Stimulated activated CD4-positive, alpha-beta T cell treated with anti-CD3 and anti-CD28 coated beads, Interleukin-4, amount 100 ng/mL, for 1 hour (primary cell): ENCODE measurements around the gene SRM.
A peak's percentile ranks its signal among the peaks of the same experiment; 100 is the strongest.
"Not testable (repeated sequence)": the region's sequence is repeated elsewhere in the genome, so short reads cannot be mapped to it uniquely, and the experiment has no call there.

Experiments used
- DNase-seq: peaks from one replicate; pipeline ENCODE4 v3.0.0-alpha.2; 2020

Gene SRM

DNA sequence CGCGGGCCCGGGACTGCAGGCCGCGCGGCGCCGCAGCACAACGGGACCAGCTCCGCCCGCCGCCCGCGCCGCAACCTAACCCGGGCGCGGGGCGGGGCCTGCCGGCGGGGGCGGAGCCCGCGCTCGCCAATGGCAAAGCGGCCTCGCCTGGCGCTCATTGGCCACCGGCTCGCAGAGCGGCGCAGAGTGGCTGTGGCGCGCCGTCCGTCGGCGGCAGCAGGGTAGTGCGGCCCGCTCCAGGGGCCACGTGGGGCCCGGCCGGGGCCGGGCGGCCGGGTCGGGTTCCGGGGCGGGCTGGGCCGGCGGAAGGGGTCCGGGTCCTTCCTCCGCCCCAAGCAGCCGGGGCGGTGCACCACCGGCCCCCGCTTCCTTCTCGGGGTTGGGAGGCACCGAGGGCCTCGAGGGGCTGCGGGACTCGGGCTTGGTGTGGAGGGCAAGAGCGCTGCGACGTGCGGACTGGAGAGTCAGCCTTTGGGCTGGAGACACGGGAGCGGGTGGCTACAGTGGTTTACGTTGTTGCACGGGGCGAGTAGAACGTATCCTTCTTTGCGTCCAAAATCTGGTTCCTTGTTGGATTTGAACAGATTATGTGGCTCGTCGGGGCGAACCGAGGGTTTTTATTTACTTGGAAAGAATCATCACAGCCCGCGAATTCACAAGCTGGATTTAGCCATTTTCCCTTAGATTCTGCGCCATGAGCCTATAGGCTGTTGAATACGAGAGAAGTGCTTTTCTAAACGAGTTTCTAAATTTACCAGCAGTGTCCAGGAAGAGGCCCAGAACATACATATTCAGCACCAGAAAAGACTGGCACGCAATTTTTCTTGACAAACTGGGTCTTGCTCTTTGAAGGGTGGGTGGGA is at the start of gene SRM:
Gene SRM (minus strand): TSS at position 51 of the 863 bp plus-strand sequence. CDS start 75 bp downstream, outside the sequence.
- peak; percentile 93 for DNase-seq

GRCh38 chr1:11109047-11109760 is 49.4 kb upstream of the SRM start:
- no peak for DNase-seq

DNA sequence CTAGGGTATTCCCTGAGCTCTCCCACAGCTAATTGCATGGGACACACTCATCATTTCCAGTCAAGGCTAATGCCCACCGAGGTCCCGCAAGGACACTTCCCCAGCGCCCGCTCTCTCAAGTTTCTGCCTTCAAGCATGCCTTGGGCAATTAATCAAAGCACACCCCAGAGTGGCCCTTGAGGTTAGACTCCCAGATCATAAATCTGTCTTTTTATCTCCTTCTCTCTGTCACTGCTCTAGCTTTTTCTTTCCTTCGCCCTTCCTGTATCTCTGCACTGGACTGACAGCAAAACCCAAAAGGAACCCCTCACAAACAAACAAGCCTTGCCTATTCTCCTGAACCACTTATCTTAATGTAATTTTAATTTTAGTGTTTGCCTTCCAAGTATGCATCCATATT is 47.8 kb upstream of the SRM start:
- no peak for DNase-seq

DNA sequence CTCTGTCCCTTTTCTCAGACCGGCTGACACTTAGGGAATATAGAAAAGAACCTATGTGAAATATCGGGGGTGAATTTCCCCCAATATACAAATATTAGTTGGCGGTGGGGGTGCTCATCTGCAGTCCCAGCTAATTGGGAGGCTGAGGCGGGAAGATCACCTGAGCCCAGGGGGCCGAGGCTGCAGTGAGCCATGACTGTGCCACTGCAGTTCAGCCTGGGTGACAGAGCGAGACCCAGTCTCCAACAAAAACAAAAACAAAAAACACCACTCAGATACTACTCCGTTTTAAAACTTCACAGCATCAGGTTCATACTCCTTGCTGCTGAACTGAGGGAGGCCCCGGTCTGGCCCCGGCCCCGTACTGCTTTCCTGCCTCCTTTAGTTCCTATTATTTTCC is 45.8 kb upstream of the SRM start:
- DNase-seq = no peak

- DNase-seq = no peak
Observed at GRCh38 chr1:11101347-11101746, 41.5 kb upstream of the SRM start.

- not testable (repeated sequence) for DNase-seq
Observed at GRCh38 chr1:11100806-11101205, 41.0 kb upstream of the SRM start.

DNA sequence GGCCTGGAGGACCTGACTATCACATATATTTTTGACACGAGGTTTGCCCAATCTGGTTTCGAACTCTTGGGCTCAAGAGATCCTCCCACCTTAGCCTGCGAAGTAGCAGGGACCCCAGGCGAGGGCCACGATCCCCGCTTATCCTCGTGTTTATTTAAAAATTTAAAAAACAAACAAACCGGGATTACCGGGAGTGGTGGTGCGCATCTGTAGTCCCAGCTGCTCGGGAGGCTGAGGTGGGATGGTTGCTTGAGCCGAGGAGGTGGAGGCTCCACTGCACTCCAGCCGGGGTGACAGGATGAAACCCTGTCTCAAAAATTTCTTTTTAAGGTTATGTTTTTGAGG is 40.3 kb upstream of the SRM start:
- DNase-seq = no peak

- peak; percentile 97 for DNase-seq
Observed at GRCh38 chr1:11099310-11100148, 39.7 kb upstream of the SRM start, which contains the start of gene EXOSC10. EXOSC10 (minus strand) TSS chr1:11099869; CDS start chr1:11099831, 38 bp downstream.

GRCh38 chr1:11098931-11099309 is 39.1 kb upstream of the SRM start:
- no peak for DNase-seq

DNA sequence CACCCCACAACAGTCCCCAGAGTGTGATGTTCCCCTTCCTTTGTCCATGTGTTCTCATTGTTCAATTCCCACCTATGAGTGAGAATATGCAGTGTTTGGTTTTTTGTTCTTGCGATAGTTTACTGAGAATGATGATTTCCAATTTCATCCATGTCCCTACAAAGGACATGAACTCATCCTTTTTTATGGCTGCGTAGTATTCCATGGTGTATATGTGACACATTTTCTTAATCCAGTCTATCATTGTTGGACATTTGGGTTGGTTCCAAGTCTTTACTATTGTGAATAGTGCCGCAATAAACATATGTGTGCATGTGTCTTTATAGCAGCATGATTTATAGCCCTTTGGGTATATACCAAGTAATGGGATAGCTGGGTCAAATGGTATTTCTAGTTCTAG is 24.0 kb upstream of the SRM start:
- not testable (repeated sequence) for DNase-seq

- DNase-seq = no peak
Observed at GRCh38 chr1:11080931-11081330, 21.1 kb upstream of the SRM start.

GRCh38 chr1:11078631-11079030 is 18.8 kb upstream of the SRM start:
- no peak for DNase-seq

GRCh38 chr1:11073398-11073797 is 13.6 kb upstream of the SRM start:
- not testable (repeated sequence) for DNase-seq

DNA sequence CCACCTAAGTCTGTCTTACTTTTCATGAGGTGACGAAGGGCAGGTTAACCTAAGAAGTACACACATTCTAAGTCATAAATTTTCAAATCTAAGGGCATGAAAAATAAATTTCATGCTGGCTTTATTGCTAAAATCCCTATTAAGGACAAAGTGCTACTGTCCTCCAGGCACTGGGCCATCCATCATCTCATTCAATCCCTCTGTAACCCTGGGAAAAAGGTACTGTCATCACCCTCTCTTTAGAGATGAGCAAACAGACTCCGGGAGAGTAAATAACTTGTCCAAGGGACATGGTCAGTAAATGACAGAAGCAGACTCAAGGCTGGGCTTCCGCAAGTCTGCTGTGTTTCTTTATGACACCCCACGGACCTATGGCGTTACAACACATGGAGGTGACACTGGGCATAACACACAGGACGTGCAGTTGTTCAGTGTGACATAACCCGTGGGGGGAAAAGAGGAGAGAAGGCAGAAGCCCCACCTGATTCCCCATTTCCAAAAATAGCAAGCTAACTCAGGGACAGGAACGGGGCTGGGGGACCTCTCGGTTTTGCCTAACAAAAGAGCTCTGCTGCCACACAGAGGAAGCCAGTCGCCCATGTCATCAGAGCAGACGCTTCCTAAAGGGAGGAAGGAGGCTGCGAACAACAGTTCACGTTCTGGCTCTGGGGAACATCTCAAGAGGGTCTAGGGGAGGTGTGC is 12.5 kb upstream of the SRM start:
- no peak for DNase-seq

- DNase-seq = no peak
Observed at GRCh38 chr1:11071463-11072215, 11.8 kb upstream of the SRM start.

GRCh38 chr1:11070876-11071275 is 11.1 kb upstream of the SRM start:
- no peak for DNase-seq

- no peak for DNase-seq
Observed at GRCh38 chr1:11068600-11069473, 9.0 kb upstream of the SRM start.

GRCh38 chr1:11067716-11068599 is 8.1 kb upstream of the SRM start:
- no peak for DNase-seq

DNA sequence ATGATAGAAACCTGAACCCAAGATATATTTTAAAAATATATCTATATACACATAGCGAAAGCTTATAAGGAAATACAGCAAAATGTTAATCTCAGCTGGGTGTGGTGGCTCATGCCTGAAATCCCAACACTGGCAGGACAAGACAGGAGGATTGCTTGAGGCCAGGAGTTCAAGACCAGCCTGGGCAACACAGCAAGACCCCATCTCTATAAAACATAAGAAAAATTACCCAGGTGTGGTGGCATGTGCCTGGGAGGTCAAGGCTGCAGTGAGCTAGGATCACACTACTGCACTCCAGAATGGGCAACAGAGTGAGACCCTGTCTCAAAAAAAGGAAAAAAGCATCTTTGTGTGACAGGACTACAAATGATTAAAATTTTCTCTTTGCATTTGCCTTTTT is 6.0 kb upstream of the SRM start:
- no peak for DNase-seq

GRCh38 chr1:11064942-11065341 is 5.1 kb upstream of the SRM start:
- DNase-seq = no peak
